Measurements from ENCODE around the gene GPR160. TPM values are rescaled to one million over a fixed set of nuclear protein-coding genes. Genes with fewer than 3 reads are reported as not detected.

The GPR160 gene
- total RNA-seq, 1 donor from 2014 or later = 1.2 TPM

- DNase-seq (ENCODE audit: extremely low spot score in 2 of 2) = no peak
- H3K27me3 ChIP-seq = no peaks in the 10 kb centered on the region
- TF ChIP-seq POLR2AphosphoS5 (IDR thresholded peaks at IDR 0.05; ENCODE audit: insufficient read depth in 1 of 2, low read depth in 1 of 2) (no peak), POLR2A (IDR thresholded peaks at IDR 0.05) (no peak)
- no peaks in the 10 kb centered on the region for H3K4me1 ChIP-seq
- no peak overlapping the region for H3K4me3 ChIP-seq
- H3K36me3 ChIP-seq = no peaks in the 10 kb centered on the region
- H3K27ac ChIP-seq = no peak overlapping the region
- no peaks in the 10 kb centered on the region for H3K9me3 ChIP-seq
- intact Hi-C loops (cut with DNase I) = no loop called here
Observed at GRCh38 chr3:170085396-170085795, 47.6 kb downstream of the GPR160 start.

GRCh38 chr3:170089862-170090600 is 52.2 kb downstream of the GPR160 start:
- Histone ChIP-seq H3K9me3 (no peaks in the 10 kb centered on the region), H3K4me3 (no peak overlapping the region), H3K36me3 (no peaks in the 10 kb centered on the region), H3K27ac (no peak overlapping the region), H3K27me3 (no peaks in the 10 kb centered on the region), H3K4me1 (no peaks in the 10 kb centered on the region)
- TF ChIP-seq CTCF (IDR thresholded peaks at IDR 0.05) = no peak
- TF ChIP-seq POLR2AphosphoS5 (IDR thresholded peaks at IDR 0.05; ENCODE audit: insufficient read depth in 1 of 2, low read depth in 1 of 2) = no peak
- TF ChIP-seq POLR2A (IDR thresholded peaks at IDR 0.05) = no peak
- intact Hi-C loops (cut with DNase I) = no loop called here
- DNase-seq (ENCODE audit: extremely low spot score in 2 of 2) = no peak

- Histone ChIP-seq H3K9me3 (no peaks in the 10 kb centered on the region), H3K4me1 (no peaks in the 10 kb centered on the region), H3K4me3 (no peak overlapping the region), H3K36me3 (peaks cover 0 to 3% of the 10 kb centered on the region in 2 donors), H3K27ac (no peak overlapping the region), H3K27me3 (no peaks in the 10 kb centered on the region)
- intact Hi-C loops (cut with DNase I) = no loop called here
- TF ChIP-seq CTCF (IDR thresholded peaks at IDR 0.05) = no peak
- no peak for TF ChIP-seq POLR2AphosphoS5 (IDR thresholded peaks at IDR 0.05; ENCODE audit: insufficient read depth in 1 of 2, low read depth in 1 of 2)
- no peak for TF ChIP-seq POLR2A (IDR thresholded peaks at IDR 0.05)
- DNase-seq (ENCODE audit: extremely low spot score in 2 of 2) = no peak
Observed at GRCh38 chr3:170090601-170090981, 52.8 kb downstream of the GPR160 start.

GRCh38 chr3:170092907-170093306 is 55.1 kb downstream of the GPR160 start:
- no peak for DNase-seq (ENCODE audit: extremely low spot score in 2 of 2)
- H3K27me3 ChIP-seq = no peaks in the 10 kb centered on the region
- intact Hi-C loops (cut with DNase I) = no loop called here
- H3K36me3 ChIP-seq = peaks cover 0 to 18% of the 10 kb centered on the region in 2 donors
- H3K4me3 ChIP-seq = no peak overlapping the region
- H3K27ac ChIP-seq = no peak overlapping the region
- no peaks in the 10 kb centered on the region for H3K4me1 ChIP-seq
- H3K9me3 ChIP-seq = no peaks in the 10 kb centered on the region
- TF ChIP-seq POLR2A (IDR thresholded peaks at IDR 0.05) = no peak
- TF ChIP-seq POLR2AphosphoS5 (IDR thresholded peaks at IDR 0.05; ENCODE audit: insufficient read depth in 1 of 2, low read depth in 1 of 2) = no peak
- TF ChIP-seq CTCF (IDR thresholded peaks at IDR 0.05) = no peak

GRCh38 chr3:170095771-170096170 is 58.0 kb downstream of the GPR160 start:
- peaks cover 0 to 42% of the 10 kb centered on the region in 2 donors for H3K36me3 ChIP-seq
- H3K4me3 ChIP-seq = no peak overlapping the region
- no peak overlapping the region for H3K27ac ChIP-seq
- no peak for DNase-seq (ENCODE audit: extremely low spot score in 2 of 2)
- H3K9me3 ChIP-seq = no peaks in the 10 kb centered on the region
- H3K27me3 ChIP-seq = no peaks in the 10 kb centered on the region
- H3K4me1 ChIP-seq = no peaks in the 10 kb centered on the region
- TF ChIP-seq POLR2AphosphoS5 (IDR thresholded peaks at IDR 0.05; ENCODE audit: insufficient read depth in 1 of 2, low read depth in 1 of 2) = no peak
- TF ChIP-seq POLR2A (IDR thresholded peaks at IDR 0.05) = no peak
- intact Hi-C loops (cut with DNase I) = loop anchor here (5.0 kb wide), 1 partner anchor 592 kb away; no protein-coding TSS in a partner anchor

GRCh38 chr3:170096342-170096741 is 58.5 kb downstream of the GPR160 start:
- DNase-seq (ENCODE audit: extremely low spot score in 2 of 2) = no peak
- H3K9me3 ChIP-seq = no peaks in the 10 kb centered on the region
- H3K4me1 ChIP-seq = no peaks in the 10 kb centered on the region
- H3K27me3 ChIP-seq = no peaks in the 10 kb centered on the region
- TF ChIP-seq POLR2AphosphoS5 (IDR thresholded peaks at IDR 0.05; ENCODE audit: insufficient read depth in 1 of 2, low read depth in 1 of 2) (no peak), CTCF (IDR thresholded peaks at IDR 0.05) (no peak), POLR2A (IDR thresholded peaks at IDR 0.05) (no peak)
- intact Hi-C loops (cut with DNase I) = loop anchor here (5.0 kb wide), 1 partner anchor 591 kb away; no protein-coding TSS in a partner anchor
- no peak overlapping the region for H3K27ac ChIP-seq
- peaks cover 0 to 42% of the 10 kb centered on the region in 2 donors for H3K36me3 ChIP-seq
- H3K4me3 ChIP-seq = no peak overlapping the region

Data from vagina (tissue), 2 donors.